Measurements from ENCODE around the gene DNAH11. TPM values are rescaled to one million over a fixed set of nuclear protein-coding genes. Genes with fewer than 3 reads are reported as not detected.

The DNAH11 gene
- polyA plus RNA-seq, 1 experiment = 0.59 TPM

DNA sequence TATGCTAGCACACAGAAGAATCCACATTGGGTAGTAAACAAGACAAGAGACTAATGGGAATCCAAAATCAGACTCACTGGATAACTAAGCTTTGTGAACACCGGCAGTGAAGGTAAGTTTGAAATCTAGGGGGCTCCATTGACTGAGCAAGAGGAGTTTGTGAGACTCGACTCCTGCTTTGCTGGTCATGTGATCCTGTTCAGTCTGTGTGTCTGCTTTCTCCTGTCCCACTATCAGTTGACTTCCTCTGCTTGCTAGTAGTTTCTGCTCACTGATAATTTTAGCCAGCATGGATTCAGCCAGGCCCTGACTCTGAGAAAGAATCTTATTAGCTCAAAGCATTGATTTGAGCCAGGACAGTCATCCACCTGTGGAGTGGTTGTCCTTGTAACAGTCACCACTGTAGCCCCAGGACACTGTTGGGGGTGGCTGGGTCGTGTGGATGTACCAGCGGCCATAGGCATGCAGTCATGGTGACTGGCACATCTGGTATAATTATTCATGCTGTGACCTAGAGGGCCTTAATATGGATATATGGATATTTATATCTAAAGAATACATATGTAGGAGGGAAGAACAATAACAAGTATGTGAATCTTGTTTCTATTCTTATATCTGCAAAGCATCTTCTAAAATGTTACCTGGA is 44.4 kb downstream of the DNAH11 start:
- POLR2A ChIA-PET = no interaction called here
- H3K4me3 ChIP-seq (ENCODE audit: low read depth, low read length) = no peak overlapping the region
- TF ChIP-seq, protein P1, sequence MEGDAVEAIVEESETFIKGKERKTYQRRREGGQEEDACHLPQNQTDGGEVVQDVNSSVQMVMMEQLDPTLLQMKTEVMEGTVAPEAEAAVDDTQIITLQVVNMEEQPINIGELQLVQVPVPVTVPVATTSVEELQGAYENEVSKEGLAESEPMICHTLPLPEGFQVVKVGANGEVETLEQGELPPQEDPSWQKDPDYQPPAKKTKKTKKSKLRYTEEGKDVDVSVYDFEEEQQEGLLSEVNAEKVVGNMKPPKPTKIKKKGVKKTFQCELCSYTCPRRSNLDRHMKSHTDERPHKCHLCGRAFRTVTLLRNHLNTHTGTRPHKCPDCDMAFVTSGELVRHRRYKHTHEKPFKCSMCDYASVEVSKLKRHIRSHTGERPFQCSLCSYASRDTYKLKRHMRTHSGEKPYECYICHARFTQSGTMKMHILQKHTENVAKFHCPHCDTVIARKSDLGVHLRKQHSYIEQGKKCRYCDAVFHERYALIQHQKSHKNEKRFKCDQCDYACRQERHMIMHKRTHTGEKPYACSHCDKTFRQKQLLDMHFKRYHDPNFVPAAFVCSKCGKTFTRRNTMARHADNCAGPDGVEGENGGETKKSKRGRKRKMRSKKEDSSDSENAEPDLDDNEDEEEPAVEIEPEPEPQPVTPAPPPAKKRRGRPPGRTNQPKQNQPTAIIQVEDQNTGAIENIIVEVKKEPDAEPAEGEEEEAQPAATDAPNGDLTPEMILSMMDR (IDR thresholded peaks at IDR 0.05; ENCODE audit: insufficient read depth, low read depth, low read length) = no peak
- CTCF ChIA-PET = no interaction called here
- DNase-seq (ENCODE audit: low read depth) = no peak
- no peaks in the 10 kb centered on the region for H3K36me3 ChIP-seq (ENCODE audit: control insufficient read depth, insufficient read depth, low read length)
- no peaks in the 10 kb centered on the region for H3K27me3 ChIP-seq (ENCODE audit: control insufficient read depth, insufficient read depth, low read length)

DNA sequence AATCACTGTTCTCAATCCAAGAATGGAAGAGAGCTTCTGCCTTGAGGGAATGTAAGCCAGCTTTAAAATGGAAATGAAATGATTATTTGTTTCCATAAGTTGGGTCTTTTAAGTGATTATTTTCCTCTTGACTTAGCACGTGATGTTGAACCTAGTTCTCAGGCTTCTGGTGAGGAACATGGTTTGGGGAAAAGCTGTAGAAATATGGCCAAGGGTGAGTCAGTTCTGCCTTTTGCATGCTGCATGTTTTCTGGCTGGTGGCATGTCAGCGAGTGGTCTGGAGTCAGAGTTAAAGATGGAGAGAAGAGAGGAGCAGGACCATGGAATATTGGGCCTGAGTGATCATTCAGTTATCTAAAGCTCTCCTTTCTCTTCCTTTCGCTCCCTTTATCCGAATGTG is 54.0 kb downstream of the DNAH11 start:
- TF ChIP-seq, protein P1 (IDR thresholded peaks at IDR 0.05; ENCODE audit: insufficient read depth, low read depth, low read length) = no peak
- no peak for DNase-seq (ENCODE audit: low read depth)
- no peak overlapping the region for H3K4me3 ChIP-seq (ENCODE audit: low read depth, low read length)
- H3K27me3 ChIP-seq (ENCODE audit: control insufficient read depth, insufficient read depth, low read length) = no peaks in the 10 kb centered on the region
- no peaks in the 10 kb centered on the region for H3K36me3 ChIP-seq (ENCODE audit: control insufficient read depth, insufficient read depth, low read length)
- ChIA-PET CTCF (no interaction called here), POLR2A (no interaction called here)

DNA sequence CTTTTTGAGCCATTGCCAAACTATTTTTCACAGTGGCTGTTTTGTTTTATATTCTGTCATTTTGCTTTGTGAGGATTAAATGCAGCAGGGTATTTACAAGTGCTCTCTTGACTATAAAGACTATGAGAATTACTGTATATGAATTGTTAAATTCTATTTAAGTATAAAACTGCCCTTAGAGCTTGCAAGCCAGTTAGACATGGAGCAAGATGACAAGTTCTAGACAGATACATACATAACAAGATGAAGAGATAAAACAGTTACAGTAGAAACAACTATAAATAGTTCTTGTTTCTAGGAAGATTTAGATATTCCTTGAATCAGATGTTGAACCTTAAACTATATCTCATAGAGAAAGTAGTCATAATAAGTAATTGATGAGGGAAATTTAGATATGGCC is 60.6 kb downstream of the DNAH11 start:
- Histone ChIP-seq H3K27me3 (ENCODE audit: control insufficient read depth, insufficient read depth, low read length) (no peaks in the 10 kb centered on the region), H3K4me3 (ENCODE audit: low read depth, low read length) (no peak overlapping the region), H3K36me3 (ENCODE audit: control insufficient read depth, insufficient read depth, low read length) (no peaks in the 10 kb centered on the region)
- DNase-seq (ENCODE audit: low read depth) = no peak
- ChIA-PET POLR2A (no interaction called here), CTCF (no interaction called here)
- TF ChIP-seq, protein P1 (IDR thresholded peaks at IDR 0.05; ENCODE audit: insufficient read depth, low read depth, low read length) = no peak

DNA sequence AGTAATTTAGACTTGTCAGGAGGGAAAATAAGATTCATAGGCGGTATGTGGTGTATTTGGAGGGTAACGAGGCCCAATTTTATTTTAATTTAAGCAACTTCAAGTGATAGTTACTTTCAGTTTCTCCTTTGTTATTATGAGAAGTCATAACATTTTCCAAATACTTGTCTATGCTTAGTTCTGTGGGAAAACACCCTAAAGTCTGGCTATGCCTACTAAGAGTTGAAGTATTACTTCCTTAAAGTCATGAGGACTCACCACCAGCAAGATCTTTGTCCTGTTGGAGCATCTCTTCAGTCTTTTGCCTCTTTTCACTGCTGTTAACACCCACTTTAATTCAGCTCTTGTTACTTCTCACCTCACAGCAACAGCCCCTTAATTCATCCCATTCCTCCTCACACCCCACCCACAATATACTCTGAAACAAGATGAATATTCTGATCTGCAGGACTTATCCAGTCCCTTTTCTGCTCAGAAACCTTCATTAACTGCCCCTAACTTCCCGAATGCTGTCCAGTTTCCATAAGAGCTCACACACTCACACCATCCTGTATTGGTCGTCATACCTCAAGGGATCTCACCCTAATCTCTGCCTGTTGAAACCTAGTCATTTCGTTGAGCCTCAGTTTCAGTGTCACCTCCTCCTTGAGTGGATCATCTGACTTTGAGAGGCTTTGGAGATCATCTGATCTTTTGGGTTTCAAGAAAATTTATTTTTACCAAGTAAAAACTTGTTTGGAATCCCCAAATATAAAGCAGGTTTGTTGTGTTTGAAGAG is 61.3 kb downstream of the DNAH11 start:
- Histone ChIP-seq H3K27me3 (ENCODE audit: control insufficient read depth, insufficient read depth, low read length) (no peaks in the 10 kb centered on the region), H3K36me3 (ENCODE audit: control insufficient read depth, insufficient read depth, low read length) (no peaks in the 10 kb centered on the region), H3K4me3 (ENCODE audit: low read depth, low read length) (no peak overlapping the region)
- CTCF ChIA-PET = interaction anchor here (0.9 kb wide), 1 partner anchor 30 kb away, joined by 3 read pairs; no protein-coding TSS in a partner anchor
- TF ChIP-seq, protein P1 (IDR thresholded peaks at IDR 0.05; ENCODE audit: insufficient read depth, low read depth, low read length) = no peak
- no peak for DNase-seq (ENCODE audit: low read depth)
- POLR2A ChIA-PET = no interaction called here

DNA sequence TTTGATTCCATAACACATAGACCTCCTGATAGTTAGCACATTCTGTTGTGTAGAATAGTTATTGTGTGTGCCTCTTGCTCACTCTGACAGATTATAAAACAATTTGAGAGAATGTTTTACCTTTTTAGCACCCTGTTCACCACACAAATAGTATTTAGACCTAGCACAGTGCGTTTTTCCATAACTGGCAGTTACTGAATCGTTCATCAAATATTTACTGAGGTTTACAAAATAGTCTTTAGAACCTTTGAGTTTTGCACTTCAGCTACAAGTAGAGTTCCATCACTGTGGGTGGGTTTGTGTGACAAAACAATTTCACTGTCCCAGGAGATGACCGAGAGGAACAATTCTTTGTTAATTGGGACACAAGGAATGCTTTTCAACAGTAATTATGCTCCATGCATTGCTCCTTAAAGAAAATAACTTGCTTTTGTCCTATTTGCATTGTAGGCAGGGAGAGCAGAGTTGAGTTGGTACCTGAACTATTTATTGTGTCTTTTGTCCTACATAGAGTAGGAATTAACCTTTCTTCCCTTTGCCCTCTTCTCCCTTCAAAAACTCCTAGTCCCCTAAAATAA is 62.3 kb downstream of the DNAH11 start:
- TF ChIP-seq, protein P1 (IDR thresholded peaks at IDR 0.05; ENCODE audit: insufficient read depth, low read depth, low read length) = no peak
- POLR2A ChIA-PET = no interaction called here
- DNase-seq (ENCODE audit: low read depth) = no peak
- Histone ChIP-seq H3K27me3 (ENCODE audit: control insufficient read depth, insufficient read depth, low read length) (no peaks in the 10 kb centered on the region), H3K4me3 (ENCODE audit: low read depth, low read length) (no peak overlapping the region), H3K36me3 (ENCODE audit: control insufficient read depth, insufficient read depth, low read length) (no peaks in the 10 kb centered on the region)
- CTCF ChIA-PET = interaction anchor here (0.9 kb wide), 1 partner anchor 29 kb away, joined by 3 read pairs; no protein-coding TSS in a partner anchor
